ENCODE measurements around the gene MRM2.

Gene MRM2

GRCh38 chr7:2257046-2257551, 15.1 kb upstream of the MRM2 start (continued):
- TF ChIP-seq ZNF70 (CRISPR knock-in tag; IDR thresholded peaks at IDR 0.05): no peak
- no peak for TF ChIP-seq POU6F1 (CRISPR knock-in tag; IDR thresholded peaks at IDR 0.05; ENCODE audit: borderline replicate concordance, low read depth)
- TF ChIP-seq ZFP30 (CRISPR knock-in tag; IDR thresholded peaks at IDR 0.05): no peak
- TF ChIP-seq TOX (CRISPR knock-in tag; IDR thresholded peaks at IDR 0.05; ENCODE audit: borderline replicate concordance): no peak

GRCh38 chr7:2256306-2257045, 14.5 kb upstream of the MRM2 start:
- ATAC-seq: no peak

More at GRCh38 chr7:2256306-2257045, 14.5 kb upstream of the MRM2 start:
- no peak for TF ChIP-seq PPARA (CRISPR knock-in tag; IDR thresholded peaks at IDR 0.05; ENCODE audit: borderline replicate concordance)
- TF ChIP-seq BACH2 (CRISPR knock-in tag; IDR thresholded peaks at IDR 0.05; ENCODE audit: borderline replicate concordance): no peak
- no peak for TF ChIP-seq PATZ1 (CRISPR knock-in tag; IDR thresholded peaks at IDR 0.05; ENCODE audit: borderline replicate concordance)
- no peak for TF ChIP-seq ZNF70 (CRISPR knock-in tag; IDR thresholded peaks at IDR 0.05)
- no peak for TF ChIP-seq ARNTL (CRISPR knock-in tag; IDR thresholded peaks at IDR 0.05; ENCODE audit: borderline replicate concordance, low read depth)
- no peak for TF ChIP-seq CSRNP3 (CRISPR knock-in tag; IDR thresholded peaks at IDR 0.05)
- no peak for TF ChIP-seq SNAI2 (CRISPR knock-in tag; IDR thresholded peaks at IDR 0.05)
- no peak for TF ChIP-seq POU6F1 (CRISPR knock-in tag; IDR thresholded peaks at IDR 0.05; ENCODE audit: borderline replicate concordance, low read depth)
- no peak for TF ChIP-seq CSDC2 (CRISPR knock-in tag; IDR thresholded peaks at IDR 0.05)
- TF ChIP-seq OSR1 (CRISPR knock-in tag; IDR thresholded peaks at IDR 0.05): no peak
- TF ChIP-seq CREB5 (CRISPR knock-in tag; IDR thresholded peaks at IDR 0.05; ENCODE audit: low read depth): no peak
- no peak for TF ChIP-seq TSHZ2 (CRISPR knock-in tag; IDR thresholded peaks at IDR 0.05)
